HK-2 (cell line): ENCODE results near the gene TNIP1.

ENCODE experiments used
- DNase-seq: peaks from one replicate; pipeline ENCODE4 v3.0.0-alpha.2; 2018; ENCODE audit not compliant: unreplicated experiment

Gene TNIP1

GRCh38 chr5:151002250-151002649 is 78.6 kb downstream of the TNIP1 start:
- DNase-seq: no peak

GRCh38 chr5:151001436-151001835 is 79.4 kb downstream of the TNIP1 start:
- no peak for DNase-seq

- DNase-seq: no peak
These were observed 81.0 kb downstream of the TNIP1 start for GRCh38 chr5:150999704-151000442.

GRCh38 chr5:150993826-150994412 is 86.9 kb downstream of the TNIP1 start:
- DNase-seq: no peak

- no peak for DNase-seq
These were observed 87.4 kb downstream of the TNIP1 start for GRCh38 chr5:150993422-150993821.

- no peak for DNase-seq
These were observed 88.1 kb downstream of the TNIP1 start for GRCh38 chr5:150992705-150993104.

GRCh38 chr5:150989695-150990094 is 91.1 kb downstream of the TNIP1 start:
- DNase-seq: no peak

GRCh38 chr5:150987746-150988145 is 93.1 kb downstream of the TNIP1 start:
- DNase-seq: no peak
